Measurements from ENCODE around the gene TRAF1. TPM values are rescaled to one million over a fixed set of nuclear protein-coding genes. Genes with fewer than 3 reads are reported as not detected.

The TRAF1 gene
- total RNA-seq, 1 experiment from 2014 or later, result 1.8 TPM

GRCh38 chr9:120928483-120929228 is 2.1 kb upstream of the TRAF1 start:
- no peak overlapping the region for H3K27ac Mint-ChIP-seq
- peaks cover 28% of the 10 kb centered on the region for H3K27me3 Mint-ChIP-seq (ENCODE audit: low read depth)
- TF ChIP-seq SMAD3 (CRISPR knock-in tag; IDR thresholded peaks at IDR 0.05; ENCODE audit: borderline replicate concordance) (no peak), RELA (CRISPR knock-in tag; IDR thresholded peaks at IDR 0.05; ENCODE audit: borderline replicate concordance) (no peak), ZNF138 (CRISPR knock-in tag; conservative IDR thresholded peaks at IDR 0.05) (no peak), TP53 (CRISPR knock-in tag; IDR thresholded peaks at IDR 0.05) (0 out of 2 replicates have a peak, but pooled peaks have one; percentile 40), NR2C2 (CRISPR knock-in tag; IDR thresholded peaks at IDR 0.05) (no peak), ZNF423 (CRISPR knock-in tag; IDR thresholded peaks at IDR 0.05) (peak; percentile 10; the same call in 1 of the 2 replicates), FOXK1 (CRISPR knock-in tag; IDR thresholded peaks at IDR 0.05) (peak; percentile 4; the same call in 1 of the 2 replicates), E2F5 (CRISPR knock-in tag; IDR thresholded peaks at IDR 0.05) (peak; percentile 58; the same call in 1 of the 2 replicates), ZBTB21 (CRISPR knock-in tag; IDR thresholded peaks at IDR 0.05; ENCODE audit: borderline replicate concordance) (peak; percentile 52; the same call in 1 of the 2 replicates), MYBL2 (CRISPR knock-in tag; IDR thresholded peaks at IDR 0.05) (peak; percentile 54; the same call in 1 of the 2 replicates), GRHL2 (CRISPR knock-in tag; IDR thresholded peaks at IDR 0.05; ENCODE audit: insufficient replicate concordance, severe bottlenecking) (no peak), JUN (CRISPR knock-in tag; IDR thresholded peaks at IDR 0.05) (0 out of 2 replicates have a peak, but pooled peaks have one; percentile 35), ETV6 (CRISPR knock-in tag; IDR thresholded peaks at IDR 0.05) (peak; percentile 63; the same call in 1 of the 2 replicates), SP1 (CRISPR knock-in tag; conservative IDR thresholded peaks at IDR 0.05) (peak; percentile 45; the same call in 1 of the 2 replicates), FOXP1 (CRISPR knock-in tag; IDR thresholded peaks at IDR 0.05; ENCODE audit: borderline replicate concordance) (0 out of 2 replicates have a peak, but pooled peaks have one; percentile 50)
- TF ChIP-seq, protein P1, sequence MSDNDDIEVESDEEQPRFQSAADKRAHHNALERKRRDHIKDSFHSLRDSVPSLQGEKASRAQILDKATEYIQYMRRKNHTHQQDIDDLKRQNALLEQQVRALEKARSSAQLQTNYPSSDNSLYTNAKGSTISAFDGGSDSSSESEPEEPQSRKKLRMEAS (CRISPR knock-in tag; IDR thresholded peaks at IDR 0.05), result peak; percentile 69
- TF ChIP-seq, protein P2, sequence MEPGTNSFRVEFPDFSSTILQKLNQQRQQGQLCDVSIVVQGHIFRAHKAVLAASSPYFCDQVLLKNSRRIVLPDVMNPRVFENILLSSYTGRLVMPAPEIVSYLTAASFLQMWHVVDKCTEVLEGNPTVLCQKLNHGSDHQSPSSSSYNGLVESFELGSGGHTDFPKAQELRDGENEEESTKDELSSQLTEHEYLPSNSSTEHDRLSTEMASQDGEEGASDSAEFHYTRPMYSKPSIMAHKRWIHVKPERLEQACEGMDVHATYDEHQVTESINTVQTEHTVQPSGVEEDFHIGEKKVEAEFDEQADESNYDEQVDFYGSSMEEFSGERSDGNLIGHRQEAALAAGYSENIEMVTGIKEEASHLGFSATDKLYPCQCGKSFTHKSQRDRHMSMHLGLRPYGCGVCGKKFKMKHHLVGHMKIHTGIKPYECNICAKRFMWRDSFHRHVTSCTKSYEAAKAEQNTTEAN (CRISPR knock-in tag; IDR thresholded peaks at IDR 0.05), result peak; percentile 42; the same call in 1 of the 2 replicates
- peak overlapping the region; percentile 67 for H3K4me3 Mint-ChIP-seq
- DNase-seq (ENCODE audit: low spot score) (peak; percentile 77), ATAC-seq (peak; percentile 83)
- no peaks in the 10 kb centered on the region for H3K36me3 Mint-ChIP-seq
- H3K4me1 Mint-ChIP-seq, result peaks cover 39% of the 10 kb centered on the region
- POLR2A ChIA-PET, result interaction anchor here (0.5 to 1.5 kb wide), 6 partner anchors 15 to 573 kb away, joined by 3 to 4 read pairs (median 4); no protein-coding TSS in a partner anchor
- H3K9me3 Mint-ChIP-seq, result no peaks in the 10 kb centered on the region
- CTCF ChIA-PET, result interaction anchor here (0.8 to 2.2 kb wide), 8 partner anchors 11 to 131 kb away, joined by 3 to 6 read pairs (median 4); no protein-coding TSS in a partner anchor

DNA sequence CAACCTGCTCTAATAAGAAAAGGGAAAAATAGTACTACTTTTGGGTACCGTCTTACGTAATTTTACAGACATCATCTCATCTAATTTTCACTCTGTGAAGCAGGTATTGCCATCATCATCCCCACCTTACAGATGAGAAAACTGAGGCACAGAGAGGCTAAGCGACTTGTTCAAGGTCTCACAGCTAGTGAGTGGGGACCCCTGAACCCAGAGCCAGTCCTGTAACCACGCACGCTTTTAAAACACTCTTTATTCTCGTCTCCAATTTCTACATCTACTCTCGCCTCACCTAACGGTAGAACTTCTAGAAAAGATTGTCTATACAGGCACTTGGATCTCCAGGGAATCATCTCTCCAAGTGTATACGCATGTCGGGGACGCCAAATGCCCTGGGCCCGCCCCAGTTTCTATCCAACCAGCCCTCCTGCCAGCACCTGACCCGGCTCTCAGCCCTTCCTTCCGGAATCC is 1.5 kb upstream of the TRAF1 start:
- Mint-ChIP-seq H3K27me3 (ENCODE audit: low read depth) (peaks cover 22% of the 10 kb centered on the region), H3K36me3 (no peaks in the 10 kb centered on the region), H3K27ac (no peak overlapping the region), H3K9me3 (no peaks in the 10 kb centered on the region), H3K4me3 (peak overlapping the region; percentile 67), H3K4me1 (peaks cover 39% of the 10 kb centered on the region)
- POLR2A ChIA-PET, result no interaction called here
- ATAC-seq (peak; percentile 28), DNase-seq (ENCODE audit: low spot score) (peak; percentile 40)
- CTCF ChIA-PET, result interaction anchor here (2.2 kb wide), 1 partner anchor 12 kb away, joined by 5 read pairs; no protein-coding TSS in a partner anchor
- no peak for TF ChIP-seq NFE2L1 (CRISPR knock-in tag; IDR thresholded peaks at IDR 0.05)
- no peak for TF ChIP-seq AR (CRISPR knock-in tag; IDR thresholded peaks at IDR 0.05)
- TF ChIP-seq GTF2I (CRISPR knock-in tag; conservative IDR thresholded peaks at IDR 0.05), result no peak; the same call in 1 of the 2 replicates
- no peak for TF ChIP-seq TP53 (CRISPR knock-in tag; IDR thresholded peaks at IDR 0.05)
- TF ChIP-seq NR3C1 (CRISPR knock-in tag; conservative IDR thresholded peaks at IDR 0.05; ENCODE audit: low read depth), result no peak
- TF ChIP-seq, protein P3, sequence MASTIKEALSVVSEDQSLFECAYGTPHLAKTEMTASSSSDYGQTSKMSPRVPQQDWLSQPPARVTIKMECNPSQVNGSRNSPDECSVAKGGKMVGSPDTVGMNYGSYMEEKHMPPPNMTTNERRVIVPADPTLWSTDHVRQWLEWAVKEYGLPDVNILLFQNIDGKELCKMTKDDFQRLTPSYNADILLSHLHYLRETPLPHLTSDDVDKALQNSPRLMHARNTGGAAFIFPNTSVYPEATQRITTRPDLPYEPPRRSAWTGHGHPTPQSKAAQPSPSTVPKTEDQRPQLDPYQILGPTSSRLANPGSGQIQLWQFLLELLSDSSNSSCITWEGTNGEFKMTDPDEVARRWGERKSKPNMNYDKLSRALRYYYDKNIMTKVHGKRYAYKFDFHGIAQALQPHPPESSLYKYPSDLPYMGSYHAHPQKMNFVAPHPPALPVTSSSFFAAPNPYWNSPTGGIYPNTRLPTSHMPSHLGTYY (CRISPR knock-in tag; IDR thresholded peaks at IDR 0.05), result no peak
- TF ChIP-seq PRRX2 (CRISPR knock-in tag; IDR thresholded peaks at IDR 0.05), result no peak
- TF ChIP-seq ESRRA (CRISPR knock-in tag; IDR thresholded peaks at IDR 0.05; ENCODE audit: borderline replicate concordance), result no peak
- TF ChIP-seq ZNF263 (CRISPR knock-in tag; IDR thresholded peaks at IDR 0.05; ENCODE audit: low read depth), result no peak
- TF ChIP-seq OVOL2 (CRISPR knock-in tag; IDR thresholded peaks at IDR 0.05; ENCODE audit: borderline replicate concordance), result no peak

All from WTC11 (cell line).